ENCODE data around the gene PADI1. TPM values are rescaled to one million over a fixed set of nuclear protein-coding genes. Genes with fewer than 3 reads are reported as not detected.
A peak's percentile ranks its signal among the peaks of the same experiment; 100 is the strongest.
"Not testable (repeated sequence)": the region's sequence is repeated elsewhere in the genome, so short reads cannot be mapped to it uniquely, and the experiment has no call there.

PADI1 gene
- polyA plus RNA-seq, 12 donors = 0.15 to 0.76 (median 0.35) TPM; not detected in 2

- DNase-seq = peak; percentile 80
Measured at GRCh38 chr1:17239420-17239819, 34.5 kb downstream of the PADI1 start.

- not testable (repeated sequence) for DNase-seq
Measured at GRCh38 chr1:17241011-17241779, 36.3 kb downstream of the PADI1 start.

GRCh38 chr1:17241780-17242074 is 36.8 kb downstream of the PADI1 start:
- DNase-seq = not testable (repeated sequence)

- no peak for DNase-seq
Measured at GRCh38 chr1:17243274-17243673, 38.3 kb downstream of the PADI1 start.

GRCh38 chr1:17244821-17245740 is 40.2 kb downstream of the PADI1 start:
- DNase-seq = no peak

GRCh38 chr1:17245816-17246325 is 40.9 kb downstream of the PADI1 start:
- DNase-seq = no peak

GRCh38 chr1:17246971-17247370 is 42.0 kb downstream of the PADI1 start:
- no peak for DNase-seq

- no peak for DNase-seq
Measured at GRCh38 chr1:17248781-17249180, 43.9 kb downstream of the PADI1 start, which contains the start of gene PADI3. PADI3 (plus strand) TSS chr1:17249098; CDS start chr1:17249138, 40 bp downstream.

GRCh38 chr1:17250601-17251000 is 45.7 kb downstream of the PADI1 start:
- no peak for DNase-seq

GRCh38 chr1:17251246-17251645 is 46.3 kb downstream of the PADI1 start:
- DNase-seq = no peak

GRCh38 chr1:17251701-17252376 is 46.9 kb downstream of the PADI1 start:
- no peak for DNase-seq

- DNase-seq = no peak
Measured at GRCh38 chr1:17255336-17255735, 50.4 kb downstream of the PADI1 start.

- no peak for DNase-seq
Measured at GRCh38 chr1:17258116-17258757, 53.3 kb downstream of the PADI1 start.

GRCh38 chr1:17258758-17259130 is 53.8 kb downstream of the PADI1 start:
- no peak for DNase-seq

- DNase-seq = no peak
Measured at GRCh38 chr1:17259233-17259873, 54.4 kb downstream of the PADI1 start.

- no peak for DNase-seq
Measured at GRCh38 chr1:17260264-17260663, 55.3 kb downstream of the PADI1 start.

- DNase-seq = no peak
Measured at GRCh38 chr1:17260738-17261137, 55.8 kb downstream of the PADI1 start.

- no peak for DNase-seq
Measured at GRCh38 chr1:17263936-17264335, 59.0 kb downstream of the PADI1 start.

GRCh38 chr1:17264470-17264869 is 59.5 kb downstream of the PADI1 start:
- no peak for DNase-seq

GRCh38 chr1:17265162-17265561 is 60.2 kb downstream of the PADI1 start:
- no peak for DNase-seq

GRCh38 chr1:17265950-17266349 is 61.0 kb downstream of the PADI1 start:
- DNase-seq = no peak
